GM21423 (cell line): Measurements from ENCODE around the gene ACBD6.
"Not testable (repeated sequence)": the region's sequence is repeated elsewhere in the genome, so short reads cannot be mapped to it uniquely, and the experiment has no call there.

Experiments used
- ATAC-seq: cut with Tn5 transposase; IDR thresholded peaks from one replicate; pipeline ENCODE4 v1.9.1; 2021; ENCODE audit warnings: mild to moderate bottlenecking, moderate library complexity; ENCODE audit not compliant: unreplicated experiment

Gene ACBD6

DNA sequence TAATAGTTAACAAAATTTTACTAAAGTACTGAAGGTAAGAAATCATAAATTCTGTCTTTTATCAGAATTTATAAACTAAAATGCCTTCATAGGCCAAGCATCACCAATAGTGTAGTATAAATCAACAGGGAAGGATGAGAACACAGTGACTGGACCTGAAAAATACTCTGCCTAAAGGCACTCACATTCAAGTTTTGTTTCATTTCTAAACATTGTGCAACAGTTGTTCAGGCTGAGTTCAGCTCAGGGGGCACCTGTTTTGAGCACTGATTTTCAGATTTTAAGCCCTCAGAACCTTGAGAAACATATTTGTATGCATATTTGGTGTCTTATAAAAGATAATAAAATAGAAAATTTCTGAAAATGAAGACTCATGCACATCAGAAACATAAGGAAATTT, 12.4 kb downstream of the ACBD6 start:
- no peak for ATAC-seq

DNA sequence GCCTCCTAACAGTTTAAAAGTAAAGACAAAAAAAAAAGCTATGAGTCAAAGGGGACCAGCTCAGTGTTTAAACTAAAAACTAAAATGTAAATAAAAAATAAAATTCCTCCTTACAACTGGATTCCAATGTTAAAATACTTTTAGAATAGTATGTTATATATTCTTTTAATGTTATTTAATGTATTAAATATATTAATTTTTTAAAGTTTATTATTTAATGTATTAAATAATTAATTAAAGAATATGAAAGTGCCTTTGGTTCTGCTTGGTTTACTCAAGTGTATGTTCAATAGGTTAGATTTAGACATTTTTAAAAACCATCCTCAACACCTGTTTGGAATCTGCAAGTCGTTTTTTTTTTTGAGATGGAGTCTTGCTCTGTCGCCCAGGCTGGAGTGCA, 13.1 kb downstream of the ACBD6 start:
- no peak for ATAC-seq

DNA sequence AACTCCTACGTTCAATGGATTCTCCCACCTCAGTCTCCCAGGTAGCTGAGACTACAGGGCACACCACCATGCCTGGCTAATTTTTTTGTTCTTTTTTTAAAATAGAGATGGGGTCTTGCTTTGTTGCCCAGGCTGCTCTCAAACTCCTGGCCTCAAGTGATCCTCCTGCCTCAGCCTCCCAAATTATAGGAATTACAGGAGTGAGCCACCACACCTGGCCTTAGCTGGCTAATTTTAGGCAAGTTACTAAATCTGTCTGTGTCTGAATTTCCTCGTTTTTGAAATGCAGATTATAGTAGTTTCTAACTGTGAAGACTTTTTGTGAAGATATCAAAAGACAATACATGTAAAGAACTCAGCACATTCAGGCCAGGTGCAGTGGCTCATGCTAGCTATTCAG, 13.7 kb downstream of the ACBD6 start:
- ATAC-seq, result no peak

DNA sequence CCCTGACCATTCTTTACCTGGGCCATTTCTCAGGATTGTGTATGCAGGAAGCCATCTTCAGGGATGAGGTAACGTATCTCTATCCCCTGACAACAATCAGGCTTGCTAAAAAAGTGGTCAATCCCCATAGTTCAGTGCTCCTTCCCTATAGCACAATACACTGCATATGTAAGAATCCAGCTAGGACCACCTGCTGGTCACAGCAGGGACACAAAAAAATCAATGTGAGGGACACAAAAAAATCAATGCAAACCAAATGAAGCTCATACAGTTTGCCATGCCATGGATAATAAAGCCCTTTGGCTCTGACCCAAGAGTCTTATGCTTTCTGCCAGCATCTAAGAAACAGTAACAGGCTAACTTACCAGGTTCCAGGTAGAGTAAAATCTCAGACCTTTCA, 16.3 kb downstream of the ACBD6 start:
- no peak for ATAC-seq

DNA sequence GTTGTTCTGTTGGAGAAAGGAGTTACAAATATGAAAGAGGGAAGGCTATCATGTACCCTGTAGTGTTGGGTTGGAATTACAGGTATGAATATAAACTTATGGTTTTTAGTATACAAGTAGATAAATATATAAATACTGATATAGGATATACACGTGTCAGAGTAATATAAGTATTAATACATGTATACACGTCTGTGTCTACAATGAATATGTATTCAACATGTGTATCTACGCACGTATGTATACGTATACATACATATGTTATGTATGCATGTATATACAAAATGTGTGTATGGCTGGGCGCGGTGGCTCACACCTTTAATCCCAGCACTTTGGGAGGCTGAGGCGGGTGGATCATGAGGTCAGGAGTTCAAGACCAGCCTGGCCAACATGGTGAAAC, 17.9 kb downstream of the ACBD6 start:
- ATAC-seq, result no peak

DNA sequence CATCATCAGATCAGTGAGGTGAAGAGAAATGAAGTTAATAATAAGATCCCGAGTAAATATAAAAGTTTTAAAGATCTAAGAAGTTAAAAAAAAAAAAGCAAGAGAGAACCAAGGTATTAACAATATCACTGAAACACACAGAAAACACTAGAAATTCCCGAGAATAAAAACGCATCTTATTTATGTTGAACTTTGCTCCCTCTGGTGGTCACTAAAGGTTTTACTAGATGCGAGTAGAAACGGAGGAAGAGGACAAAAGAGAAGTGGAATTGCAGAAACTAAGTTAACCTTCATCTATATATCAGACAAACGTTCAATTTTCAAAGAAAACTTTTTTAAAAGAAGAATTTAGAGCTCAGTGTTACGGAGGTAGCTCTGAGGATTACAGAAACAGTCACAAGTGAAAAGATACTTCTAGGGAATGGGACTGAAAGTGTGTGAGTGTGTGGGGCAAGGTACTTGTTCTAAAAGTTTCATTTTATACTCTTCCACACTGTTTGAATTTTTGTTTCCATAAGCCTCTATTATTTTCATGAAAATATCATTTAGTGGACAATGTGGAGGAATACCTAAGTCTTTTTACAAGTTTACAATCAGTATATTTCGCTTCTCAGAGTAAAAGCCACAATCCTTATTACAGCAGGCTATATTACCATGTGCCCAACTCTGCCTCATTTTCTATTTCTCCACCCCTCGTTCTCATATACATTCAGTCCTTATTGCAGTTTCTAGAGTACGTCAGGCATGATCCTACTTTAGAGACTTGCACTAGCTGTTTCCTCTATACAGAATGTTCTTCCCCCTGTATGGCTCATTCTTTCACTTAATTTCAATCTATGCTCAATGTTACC, 19.7 kb downstream of the ACBD6 start:
- ATAC-seq, result no peak

DNA sequence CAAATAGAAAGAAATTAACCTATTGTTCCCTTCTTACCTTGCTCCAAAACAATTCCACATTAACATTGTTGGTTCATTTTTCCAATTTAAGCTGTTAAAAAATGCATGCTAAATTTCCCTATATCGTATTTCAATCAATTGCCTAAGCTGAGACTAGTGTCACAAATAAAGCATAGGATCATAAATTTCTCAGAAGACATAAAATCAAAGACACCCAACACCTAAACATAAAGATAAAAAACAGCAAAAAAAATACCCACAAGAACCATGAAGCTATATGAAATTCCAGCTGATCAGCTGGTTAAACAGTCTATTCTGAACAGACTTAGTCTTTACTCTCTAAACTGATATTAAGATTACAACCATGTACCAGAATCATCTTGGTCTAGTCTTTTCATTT, 32.3 kb downstream of the ACBD6 start:
- ATAC-seq, result no peak

DNA sequence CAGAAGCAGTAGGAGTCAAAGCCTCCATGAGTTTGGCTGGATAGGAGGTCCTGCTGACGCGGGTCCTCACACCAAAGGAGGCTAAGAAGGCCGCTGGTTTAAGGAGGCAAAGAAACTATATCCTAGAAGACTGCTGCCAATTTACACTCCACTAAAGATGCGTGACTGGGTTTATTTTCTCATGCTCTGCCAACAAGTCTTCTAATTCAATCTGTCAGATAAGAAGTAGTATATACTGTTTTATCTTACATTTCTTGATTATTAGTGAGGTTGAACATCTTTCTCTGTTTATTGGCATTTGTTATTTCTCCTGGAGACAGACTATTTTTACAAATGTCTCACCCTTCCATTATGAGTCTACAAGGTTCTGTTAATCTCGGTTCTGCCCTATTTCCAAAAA, 34.1 kb downstream of the ACBD6 start:
- ATAC-seq, result no peak

DNA sequence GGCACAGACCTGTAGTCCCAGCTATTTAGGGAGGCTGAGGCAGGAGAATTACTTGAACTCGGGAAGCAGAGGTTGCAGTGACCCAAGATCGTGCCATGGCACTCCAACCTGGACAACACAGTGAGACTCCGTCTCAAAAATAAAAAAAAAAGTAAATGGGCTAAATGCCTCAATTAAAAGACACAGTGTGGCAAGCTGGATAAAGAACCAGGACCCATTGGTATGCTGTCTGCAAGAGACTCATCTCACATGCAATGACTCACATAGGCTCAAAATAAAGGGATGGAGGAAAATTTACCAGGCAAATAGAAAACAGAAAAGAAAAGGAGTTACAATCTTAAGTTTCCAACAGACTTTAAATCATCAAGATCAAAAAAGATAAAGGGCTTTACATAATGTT, 40.3 kb downstream of the ACBD6 start:
- no peak for ATAC-seq

DNA sequence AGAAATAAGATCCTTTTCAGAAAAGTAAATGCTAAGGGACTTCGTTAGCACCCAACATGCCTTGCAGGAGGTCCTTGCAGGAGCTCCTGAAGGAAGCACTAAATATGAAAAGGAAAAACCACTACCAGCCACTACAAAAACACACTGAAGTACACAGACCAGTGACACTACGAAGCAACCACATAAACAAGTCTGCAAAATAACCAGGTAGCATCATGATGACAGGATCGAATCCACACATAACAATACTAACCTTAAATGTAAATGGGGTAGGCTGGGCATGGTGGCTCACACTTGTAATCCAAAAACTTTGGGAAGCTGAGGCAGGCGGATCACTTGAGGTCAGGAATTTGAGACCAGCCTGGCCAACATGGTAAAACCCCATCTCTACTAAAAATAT, 40.7 kb downstream of the ACBD6 start:
- not testable (repeated sequence) for ATAC-seq

DNA sequence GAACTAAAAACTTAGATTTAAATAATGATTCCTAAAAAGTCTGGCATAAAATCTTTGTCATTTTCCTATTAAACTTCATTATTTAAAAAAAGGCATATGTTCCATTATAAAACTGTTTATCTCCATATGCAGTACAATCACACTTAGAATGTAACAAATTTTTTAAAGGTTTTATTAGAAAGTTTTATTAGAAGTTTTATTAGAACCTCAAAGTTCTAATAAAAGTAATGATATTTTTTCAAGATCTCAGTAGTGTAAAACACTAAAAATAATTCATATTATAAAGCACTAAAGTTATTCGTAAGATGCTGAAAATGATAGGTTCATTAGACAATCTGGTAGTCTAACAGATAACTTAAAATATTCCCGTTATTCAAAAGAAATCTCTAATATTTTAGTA, 43.6 kb downstream of the ACBD6 start:
- ATAC-seq, result no peak

DNA sequence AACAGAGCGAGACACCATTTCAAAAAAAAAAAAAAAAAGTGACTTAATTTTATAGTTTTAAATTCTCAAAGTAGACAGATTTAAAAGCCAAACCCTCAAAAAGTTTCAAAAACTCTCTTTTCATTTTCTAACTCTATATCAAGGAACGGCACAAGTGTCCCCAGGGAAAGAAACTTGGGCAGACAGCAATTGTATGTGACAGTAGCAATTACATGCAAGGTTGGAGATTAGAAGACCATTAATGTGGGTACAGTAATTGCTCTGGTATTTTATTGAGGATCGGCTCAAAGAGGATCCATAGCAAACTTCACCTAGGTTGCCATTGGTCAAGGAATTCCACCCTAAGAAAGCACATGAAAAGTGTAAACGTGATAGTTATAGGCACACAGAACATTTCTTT, 46.2 kb downstream of the ACBD6 start:
- no peak for ATAC-seq

DNA sequence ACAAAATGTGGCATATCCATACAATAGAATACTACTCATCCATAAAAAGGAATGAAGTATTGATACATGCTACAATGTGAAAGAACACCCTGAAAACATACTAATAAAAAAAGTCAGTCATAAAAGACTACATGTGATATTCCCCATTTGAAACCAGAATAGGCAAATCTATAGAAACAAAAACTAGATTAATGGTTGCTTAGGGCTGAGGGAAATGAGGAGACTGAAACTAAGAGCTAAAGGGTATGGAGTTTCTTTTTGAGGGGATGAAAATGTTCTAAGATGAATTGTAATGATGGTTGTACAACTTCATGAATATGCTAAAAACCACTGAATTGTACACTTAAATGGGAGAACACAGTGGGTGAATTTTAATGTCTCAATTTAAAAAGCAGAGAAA, 50.9 kb downstream of the ACBD6 start:
- no peak for ATAC-seq

DNA sequence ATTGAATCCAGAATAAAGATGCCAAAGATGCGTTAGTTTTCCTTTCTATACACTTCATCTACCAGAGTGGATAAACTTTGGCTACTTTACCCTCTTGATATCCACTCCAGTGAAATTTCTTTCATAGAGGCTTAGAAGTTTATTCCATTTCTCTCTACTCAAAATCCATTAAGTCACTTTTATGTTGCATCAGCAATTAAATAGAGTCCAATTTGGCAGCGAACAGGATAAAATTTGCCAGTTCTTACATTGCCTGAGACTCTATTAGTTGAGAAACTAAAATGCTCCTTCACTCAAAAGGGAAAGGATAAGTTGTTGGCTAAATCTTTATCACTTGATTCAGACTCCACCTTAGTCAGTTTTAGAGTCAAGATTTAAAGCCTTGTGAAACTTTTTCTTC, 57.9 kb downstream of the ACBD6 start:
- ATAC-seq, result no peak

DNA sequence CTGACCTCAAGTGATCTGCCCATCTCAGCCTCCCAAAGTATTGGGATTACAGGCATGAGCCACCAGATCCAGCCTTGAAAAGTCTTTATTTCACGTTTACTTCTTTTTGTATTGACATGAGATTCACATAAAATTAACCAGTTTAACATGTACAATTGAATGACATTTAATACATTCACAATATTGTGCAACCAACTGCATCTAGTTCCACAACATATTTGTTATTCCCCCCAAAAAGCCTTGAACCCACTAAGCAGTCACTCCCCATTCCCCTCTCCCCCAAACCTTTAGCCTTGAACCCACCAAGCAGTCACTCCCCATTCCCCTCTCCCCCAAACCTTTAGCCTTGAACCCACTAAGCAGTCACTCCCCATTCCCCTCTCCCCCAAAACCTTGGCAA, 62.0 kb downstream of the ACBD6 start:
- ATAC-seq, result no peak

DNA sequence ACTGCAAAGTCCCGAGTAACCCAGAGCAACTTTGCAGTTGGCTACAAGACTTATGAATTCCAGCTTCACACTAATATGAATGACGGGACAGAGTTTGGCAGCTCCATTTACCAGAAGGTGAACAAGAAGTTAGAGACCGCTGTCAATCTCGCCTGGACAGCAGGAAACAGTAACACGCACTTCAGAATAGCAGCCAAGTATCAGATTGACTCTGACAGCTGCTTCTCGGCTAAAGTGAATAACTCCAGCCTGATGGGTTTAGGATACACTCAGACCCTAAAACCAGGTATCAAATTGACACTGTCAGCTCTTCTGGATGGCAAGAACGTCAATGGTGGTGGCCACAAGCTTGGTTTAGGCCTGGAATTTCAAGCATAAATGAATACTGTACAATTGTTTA, 66.8 kb downstream of the ACBD6 start:
- ATAC-seq, result no peak

DNA sequence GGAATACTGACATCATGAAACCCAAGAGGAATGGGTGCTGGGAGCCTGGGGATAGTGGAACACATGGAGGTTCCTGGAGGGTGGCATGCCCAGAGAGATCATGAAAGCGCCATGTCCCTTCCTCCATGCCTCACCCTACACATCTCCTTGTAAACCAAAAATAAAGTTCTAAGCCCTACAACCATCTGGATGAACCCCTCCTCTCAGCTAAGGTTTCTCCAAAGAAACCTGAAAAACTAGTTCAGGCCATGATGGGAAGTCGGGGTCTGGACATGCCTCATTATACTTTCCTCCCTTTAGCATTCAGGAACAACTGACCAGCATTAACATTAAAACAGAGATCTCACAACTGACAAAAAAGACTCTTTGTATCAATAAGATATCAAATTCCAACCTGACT, 68.5 kb downstream of the ACBD6 start:
- ATAC-seq, result no peak

DNA sequence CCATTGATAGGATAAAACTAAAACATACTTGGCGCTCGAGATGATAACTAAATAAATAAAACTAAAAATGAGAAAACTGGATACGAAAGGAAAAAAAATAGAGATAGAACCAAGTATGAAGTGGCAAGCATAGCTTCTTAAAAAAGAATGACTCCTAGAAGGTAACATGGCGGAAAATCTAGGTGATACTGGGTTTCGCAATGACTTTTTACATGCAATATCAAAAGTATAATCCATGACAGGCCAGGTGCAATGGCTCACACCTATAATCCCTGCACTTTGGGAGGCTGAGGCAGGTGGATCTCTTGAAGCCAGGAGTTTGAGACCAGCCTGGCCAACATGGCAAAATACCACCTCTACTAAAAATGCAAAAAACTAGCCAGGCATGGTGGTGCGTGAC, 70.7 kb downstream of the ACBD6 start:
- ATAC-seq, result no peak

DNA sequence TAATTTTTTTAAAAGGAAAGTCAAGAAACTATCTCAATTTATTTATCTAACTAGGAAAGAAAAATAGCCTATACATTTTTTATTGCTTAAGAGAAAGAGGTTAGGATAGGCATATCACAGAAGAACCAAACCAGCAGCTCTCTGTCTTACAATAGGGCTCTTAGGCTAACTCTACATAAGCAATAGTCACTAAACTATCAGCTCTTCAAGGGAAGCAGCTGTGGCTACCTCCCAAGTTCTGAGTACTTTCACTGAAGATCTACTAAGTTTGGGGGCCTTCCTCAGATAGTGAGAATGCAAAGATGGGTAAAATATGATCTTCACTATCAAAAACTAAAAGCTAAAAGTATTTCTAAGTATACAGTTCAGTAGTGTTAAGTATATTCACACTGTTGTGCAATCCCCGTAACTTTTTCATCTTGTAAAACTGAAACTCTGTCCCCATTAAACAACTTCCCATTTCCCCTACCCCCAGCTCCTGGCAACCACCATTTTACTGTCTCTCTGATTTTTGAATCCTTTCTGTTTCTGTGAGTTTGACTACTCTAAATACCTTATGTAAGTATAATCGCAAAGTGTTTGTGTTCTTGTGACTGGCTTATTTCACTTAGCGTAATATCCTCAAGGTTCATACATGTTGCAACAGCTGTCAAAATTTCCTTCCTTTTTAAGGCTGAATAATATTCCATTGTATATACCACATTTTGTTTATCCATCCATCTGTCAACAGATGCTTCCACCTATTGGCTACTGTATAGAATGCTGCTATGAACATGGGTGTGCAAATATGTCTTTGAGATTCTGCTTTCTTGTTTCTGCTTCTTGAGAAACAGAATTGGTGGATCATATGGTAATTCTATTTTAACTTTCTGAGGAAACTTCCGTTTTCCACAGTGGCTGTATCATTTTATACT, 73.3 kb downstream of the ACBD6 start:
- ATAC-seq, result no peak

DNA sequence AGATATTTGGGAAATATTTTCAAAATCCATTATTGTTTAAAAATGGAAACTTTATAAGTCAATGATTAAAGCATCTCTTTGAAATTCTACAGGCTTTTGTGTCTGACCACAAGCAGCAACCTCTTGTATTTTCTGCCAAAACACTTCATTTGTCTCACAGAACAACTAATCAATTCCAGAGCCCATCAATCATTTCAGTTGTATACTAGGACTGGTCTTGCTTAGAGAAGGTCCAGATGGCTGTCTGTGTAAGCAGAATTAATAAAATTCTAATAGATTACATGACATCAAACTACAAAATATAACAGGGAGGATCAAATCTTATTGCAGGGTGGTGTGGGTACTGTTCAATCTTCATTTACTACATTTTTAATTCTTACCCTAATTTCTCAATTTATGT, 76.4 kb downstream of the ACBD6 start:
- no peak for ATAC-seq

DNA sequence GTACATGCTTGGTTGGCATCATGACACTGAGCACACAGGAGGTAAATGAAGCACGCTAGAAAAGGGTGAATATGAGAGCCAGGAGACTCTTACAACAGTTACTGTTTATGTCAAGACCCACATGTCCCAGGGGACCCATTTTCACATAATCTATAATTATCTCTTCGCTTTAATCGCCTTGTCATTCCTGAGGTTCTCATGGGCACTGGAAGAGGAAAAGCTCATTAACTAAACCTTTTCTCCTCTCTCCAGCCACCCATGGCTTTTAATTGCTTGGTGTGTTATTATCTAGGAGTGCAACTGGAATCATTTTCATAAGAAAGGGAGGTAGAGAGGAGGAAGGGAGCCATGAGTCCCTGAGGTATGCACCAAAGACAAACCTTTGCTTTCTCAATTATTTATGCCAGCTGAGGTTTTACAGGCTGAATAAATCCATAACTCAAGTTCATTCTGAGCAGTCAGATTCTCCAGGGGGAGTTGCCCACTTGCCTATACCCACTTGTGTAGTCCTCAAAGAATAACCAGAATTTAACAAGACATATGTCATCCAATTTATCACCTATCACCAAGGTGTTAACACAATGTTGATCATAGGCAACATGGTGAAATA, 77.4 kb downstream of the ACBD6 start:
- no peak for ATAC-seq

DNA sequence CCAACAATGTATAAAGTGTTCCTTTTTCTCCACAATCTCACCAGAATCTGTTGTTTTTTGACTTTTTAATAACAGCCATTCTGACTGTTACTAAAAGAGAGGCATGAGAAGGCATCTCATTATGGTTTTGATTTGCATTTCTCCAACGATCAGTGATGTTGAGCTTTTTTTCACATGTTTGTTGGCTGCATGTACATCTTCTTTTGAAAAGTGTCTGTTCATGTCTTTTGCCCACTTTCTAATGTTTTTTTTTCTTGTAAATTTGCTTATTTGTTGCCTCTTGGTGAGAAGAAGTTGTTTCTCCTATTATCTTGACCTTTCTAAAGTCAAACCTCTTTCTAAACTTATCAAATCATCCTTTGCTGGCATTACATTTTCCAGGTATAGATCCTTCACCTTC, 80.8 kb downstream of the ACBD6 start:
- no peak for ATAC-seq
